ENCODE measurements around the gene MEA1. TPM values are rescaled to one million over a fixed set of nuclear protein-coding genes. Genes with fewer than 3 reads are reported as not detected.
A peak's percentile ranks its signal among the peaks of the same experiment; 100 is the strongest.

Gene MEA1
- total RNA-seq, 1 donor from 2014 or later = 73.1 TPM

DNA sequence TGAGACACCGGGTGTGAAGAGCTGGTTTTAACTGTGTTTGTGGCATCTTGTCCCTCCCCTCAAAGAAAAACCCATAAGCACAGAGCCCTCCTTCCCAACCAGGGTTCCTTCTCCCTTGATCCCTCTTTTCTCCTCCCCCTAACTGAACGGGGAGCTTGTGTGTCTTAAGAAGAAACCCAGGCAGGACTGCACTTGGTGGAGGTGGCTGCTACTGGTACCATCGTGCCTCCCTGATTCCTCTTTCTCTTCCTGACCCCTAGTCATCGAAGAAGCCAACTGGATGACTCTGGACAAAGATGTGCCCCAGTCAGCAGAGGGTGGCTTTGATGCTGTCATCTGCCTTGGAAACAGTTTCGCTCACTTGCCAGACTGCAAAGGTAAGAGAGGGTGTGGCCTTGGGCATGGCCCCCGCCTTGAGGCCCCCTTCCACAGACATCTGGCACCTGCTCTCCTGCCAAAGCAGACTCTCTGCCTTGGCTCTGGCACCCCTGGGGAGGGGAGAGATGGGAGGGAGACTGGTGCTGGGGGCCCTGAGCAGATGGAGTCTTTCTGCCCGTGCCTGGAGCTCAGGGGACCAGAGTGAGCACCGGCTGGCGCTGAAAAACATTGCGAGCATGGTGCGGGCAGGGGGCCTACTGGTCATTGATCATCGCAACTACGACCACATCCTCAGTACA lies 51.1 kb downstream of the MEA1 start:
- H3K4me1 ChIP-seq = peaks cover 4% of the 10 kb centered on the region
- no peaks in the 10 kb centered on the region for H3K79me2 ChIP-seq (ENCODE audit: low read depth)
- H4K20me1 ChIP-seq (ENCODE audit: low read depth) = no peaks in the 10 kb centered on the region
- TF ChIP-seq CTCF (IDR thresholded peaks at IDR 0.05) (no peak), EZH2 (IDR thresholded peaks at IDR 0.05) (no peak), EZH2phosphoT487 (IDR thresholded peaks at IDR 0.05) (no peak)
- Mint-ChIP-seq H3K27ac (no peak overlapping the region), H3K9me3 (no peaks in the 10 kb centered on the region), H3K4me3 (no peak overlapping the region), H3K36me3 (peaks cover 5% of the 10 kb centered on the region), H3K4me1 (peaks cover 11% of the 10 kb centered on the region), H3K27me3 (ENCODE audit: insufficient read depth, low read depth) (peaks cover 26% of the 10 kb centered on the region)
- H3K4me2 ChIP-seq = no peak overlapping the region
- no peaks in the 10 kb centered on the region for H3K36me3 ChIP-seq
- H3K9ac ChIP-seq = no peak overlapping the region
- no peaks in the 10 kb centered on the region for H3K9me3 ChIP-seq (ENCODE audit: low read depth)
- peaks cover 35% of the 10 kb centered on the region for H3K27me3 ChIP-seq
- no peak overlapping the region for H3K4me3 ChIP-seq
- H3K27ac ChIP-seq = no peak overlapping the region
- no peak for DNase-seq (ENCODE audit: low spot score)
- H3F3A ChIP-seq (ENCODE audit: low read depth) = peaks cover 27% of the 10 kb centered on the region
- no peak overlapping the region for H2AFZ ChIP-seq (replicated peaks)

DNA sequence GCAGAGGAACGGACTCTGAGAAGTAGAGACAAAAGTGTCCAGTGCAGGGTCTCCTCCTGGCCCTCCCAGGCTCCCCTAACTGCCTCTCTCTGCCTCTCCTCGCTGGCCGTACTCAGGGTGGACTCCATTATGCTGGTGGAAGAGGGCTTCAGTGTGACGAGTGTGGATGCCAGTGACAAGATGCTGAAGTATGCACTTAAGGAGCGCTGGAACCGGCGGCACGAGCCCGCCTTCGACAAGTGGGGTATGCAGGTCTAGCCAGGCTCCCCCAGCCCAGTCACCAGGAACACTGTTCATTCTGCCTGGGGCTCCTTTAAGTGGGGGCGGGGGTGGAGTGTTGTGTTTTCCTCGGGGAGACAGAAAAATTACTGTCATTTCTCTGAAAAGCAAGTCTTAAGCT lies 51.6 kb downstream of the MEA1 start:
- Mint-ChIP-seq H3K4me1 (peaks cover 11% of the 10 kb centered on the region), H3K4me3 (peak overlapping the region; percentile 43), H3K36me3 (peaks cover 5% of the 10 kb centered on the region), H3K27me3 (ENCODE audit: insufficient read depth, low read depth) (peaks cover 26% of the 10 kb centered on the region), H3K9me3 (no peaks in the 10 kb centered on the region), H3K27ac (no peak overlapping the region)
- no peak overlapping the region for H3K27ac ChIP-seq
- no peak overlapping the region for H3K4me3 ChIP-seq
- H4K20me1 ChIP-seq (ENCODE audit: low read depth) = no peaks in the 10 kb centered on the region
- H3K9me3 ChIP-seq (ENCODE audit: low read depth) = no peaks in the 10 kb centered on the region
- no peaks in the 10 kb centered on the region for H3K36me3 ChIP-seq
- H3K4me1 ChIP-seq = peaks cover 4% of the 10 kb centered on the region
- no peak overlapping the region for H3K9ac ChIP-seq
- H3K4me2 ChIP-seq = no peak overlapping the region
- H3K27me3 ChIP-seq = peaks cover 35% of the 10 kb centered on the region
- peaks cover 27% of the 10 kb centered on the region for H3F3A ChIP-seq (ENCODE audit: low read depth)
- TF ChIP-seq EZH2 (IDR thresholded peaks at IDR 0.05) (no peak), CTCF (IDR thresholded peaks at IDR 0.05) (no peak), EZH2phosphoT487 (IDR thresholded peaks at IDR 0.05) (no peak)
- H2AFZ ChIP-seq (replicated peaks) = no peak overlapping the region
- DNase-seq (ENCODE audit: low spot score) = no peak
- no peaks in the 10 kb centered on the region for H3K79me2 ChIP-seq (ENCODE audit: low read depth)

Other genes starting within 250 kb of the MEA1 start
- gene BICRAL, start 231.9 kb downstream of the MEA1 start, total RNA-seq (ENCODE audit: low replicate concordance) = 8.6 TPM in 2 replicates
- 92.0 and 106 TPM in 2 replicates for gene RPL7L1, start 134.3 kb downstream of the MEA1 start, total RNA-seq (ENCODE audit: low replicate concordance)
- gene PTCRA, start 97.9 kb downstream of the MEA1 start, total RNA-seq (ENCODE audit: low replicate concordance) = not detected in 2 replicates
- gene CNPY3, start 84.5 kb downstream of the MEA1 start, total RNA-seq (ENCODE audit: low replicate concordance) = 38.0 and 65.4 TPM in 2 replicates
- gene GNMT, start 53.2 kb downstream of the MEA1 start, total RNA-seq (ENCODE audit: low replicate concordance) = 0.50 TPM in 1 of 2 replicates, not detected in the other
- 11.3 and 22.4 TPM in 2 replicates for gene PEX6, start 34.8 kb downstream of the MEA1 start, total RNA-seq (ENCODE audit: low replicate concordance)
- 75.0 and 103 TPM in 2 replicates for gene PPP2R5D, start 29.4 kb downstream of the MEA1 start, total RNA-seq (ENCODE audit: low replicate concordance)
- gene KLHDC3, start 303 bp upstream of the MEA1 start, total RNA-seq (ENCODE audit: low replicate concordance) = 122 and 165 TPM in 2 replicates
- 77.8 and 93.3 TPM in 2 replicates for gene RRP36, start 7.7 kb upstream of the MEA1 start, total RNA-seq (ENCODE audit: low replicate concordance)
- 23.1 and 43.7 TPM in 2 replicates for gene CUL7, start 39.9 kb upstream of the MEA1 start, total RNA-seq (ENCODE audit: low replicate concordance)
- 20.7 and 31.7 TPM in 2 replicates for gene MRPL2, start 45.5 kb upstream of the MEA1 start, total RNA-seq (ENCODE audit: low replicate concordance)
- 12.6 and 28.2 TPM in 2 replicates for gene KLC4, start 45.7 kb upstream of the MEA1 start, total RNA-seq (ENCODE audit: low replicate concordance)
- gene PTK7, start 62.4 kb upstream of the MEA1 start, total RNA-seq (ENCODE audit: low replicate concordance) = 68.0 and 155 TPM in 2 replicates
- 15.0 and 35.6 TPM in 2 replicates for gene SRF, start 157.3 kb upstream of the MEA1 start, total RNA-seq (ENCODE audit: low replicate concordance)
- 14.1 and 25.9 TPM in 2 replicates for gene CUL9, start 168.2 kb upstream of the MEA1 start, total RNA-seq (ENCODE audit: low replicate concordance)
- gene DNPH1, start 215.5 kb upstream of the MEA1 start, total RNA-seq (ENCODE audit: low replicate concordance) = 25.2 and 113 TPM in 2 replicates
- 1.7 and 3.2 TPM in 2 replicates for gene TTBK1, start 229.5 kb upstream of the MEA1 start, total RNA-seq (ENCODE audit: low replicate concordance)